NCI-H345 (cell line): ENCODE results near the gene PRKN.

ENCODE experiments used
- DNase-seq: peaks from one replicate; lab custom pipeline; 2025; lab: John Stamatoyannopoulos, UW

PRKN gene

DNA sequence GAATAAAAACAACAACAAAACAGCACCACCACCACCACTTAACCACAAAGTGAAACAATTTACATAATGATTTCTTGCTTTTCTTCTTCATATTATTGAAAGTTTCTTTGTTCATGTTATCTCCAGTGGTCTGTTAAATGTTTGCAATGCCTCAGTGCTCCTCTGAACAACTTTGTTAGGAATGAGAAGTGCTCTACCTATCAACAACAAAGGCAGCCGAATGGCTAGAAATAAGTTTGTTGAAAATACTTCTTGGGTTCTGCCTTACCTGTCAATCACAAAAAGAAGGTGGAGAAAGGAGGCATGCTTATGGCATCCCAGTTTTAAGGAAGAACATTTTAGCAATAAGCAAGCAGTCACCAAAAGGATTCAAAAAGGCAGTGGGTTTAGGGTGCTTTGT, 490.2 kb downstream of the PRKN start:
- no peak for DNase-seq

DNA sequence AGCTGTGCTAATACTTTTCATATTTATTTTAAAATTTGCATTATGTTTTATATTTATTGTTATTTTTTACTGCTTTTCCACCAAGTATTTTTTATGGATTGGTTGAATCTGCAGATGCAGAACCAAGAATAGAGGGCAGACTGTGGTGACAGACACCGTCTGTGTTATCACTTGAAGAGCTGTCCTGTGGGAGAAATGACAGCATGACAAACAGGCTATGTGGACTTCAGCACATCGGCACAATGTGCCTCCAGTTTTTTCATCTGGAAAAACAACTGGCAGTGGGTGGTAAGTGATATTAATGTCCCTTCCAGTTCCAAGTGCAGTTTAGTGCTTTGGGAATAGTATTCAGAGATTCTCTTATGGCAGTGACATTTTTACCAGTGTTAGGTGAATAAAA, 492.9 kb downstream of the PRKN start:
- DNase-seq = no peak

- DNase-seq = no peak
Measured at GRCh38 chr6:162230147-162230752, 497.3 kb downstream of the PRKN start.

GRCh38 chr6:162229093-162229492, 498.5 kb downstream of the PRKN start:
- DNase-seq = no peak

DNA sequence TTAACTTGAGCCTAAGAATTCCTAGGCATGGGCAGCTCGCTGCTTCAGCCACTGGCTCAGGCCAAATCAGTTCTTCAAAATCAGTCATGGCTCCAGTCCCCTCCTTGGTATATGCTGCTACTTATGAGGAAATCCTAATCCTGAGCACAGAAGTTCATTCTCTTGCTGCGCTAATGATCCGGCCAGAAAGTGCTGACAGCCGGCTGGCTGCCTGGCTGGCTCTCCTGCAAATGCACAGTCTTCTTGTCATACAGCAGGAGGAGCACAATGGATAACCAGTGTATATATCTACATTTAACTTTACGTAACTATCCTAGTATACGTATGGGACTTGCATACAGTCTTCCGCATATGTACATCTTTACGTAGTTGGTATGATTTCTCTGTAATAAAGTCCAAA, 500.8 kb downstream of the PRKN start:
- no peak for DNase-seq

DNA sequence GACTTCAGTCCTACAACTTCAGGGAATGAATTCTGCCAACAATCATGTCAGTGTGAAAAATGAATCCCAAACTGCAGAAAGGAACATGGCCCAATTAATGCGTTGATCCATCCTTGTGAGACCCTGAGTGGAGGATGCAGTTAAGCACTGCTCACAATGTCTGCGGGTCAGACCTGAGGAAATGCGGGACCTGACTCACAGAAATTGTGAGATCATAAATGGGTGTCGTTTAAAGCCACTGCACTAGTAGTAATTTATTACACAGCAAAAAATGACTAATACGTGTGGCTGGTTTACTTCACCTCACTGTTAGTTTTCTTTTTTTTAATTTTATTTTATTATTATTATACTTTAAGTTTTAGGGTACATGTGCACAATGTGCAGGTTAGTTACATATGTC, 505.0 kb downstream of the PRKN start:
- no peak for DNase-seq

- DNase-seq = no peak
Measured at GRCh38 chr6:162220876-162221275, 506.7 kb downstream of the PRKN start.

GRCh38 chr6:162219266-162219665, 508.3 kb downstream of the PRKN start:
- DNase-seq = no peak

GRCh38 chr6:162217811-162218493, 509.6 kb downstream of the PRKN start:
- no peak for DNase-seq

GRCh38 chr6:162217058-162217457, 510.5 kb downstream of the PRKN start:
- no peak for DNase-seq

DNA sequence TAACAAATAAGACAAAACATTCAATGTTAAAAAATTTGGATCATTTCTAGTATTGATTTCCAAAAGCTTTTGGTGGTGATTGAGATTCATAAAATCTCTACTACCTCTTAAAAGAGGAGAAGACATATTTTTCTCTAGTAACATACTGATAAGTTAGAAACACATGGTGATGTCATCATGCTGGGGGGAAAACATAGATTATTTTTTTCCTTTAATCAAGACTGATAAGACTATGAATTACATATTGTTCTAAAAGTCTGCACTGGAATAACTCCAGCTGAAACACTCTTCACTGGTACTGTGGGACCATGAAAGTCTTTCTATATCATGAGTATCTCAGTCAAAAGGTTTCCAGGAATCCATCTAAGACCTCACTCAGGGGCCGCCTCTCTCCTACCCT, 515.8 kb downstream of the PRKN start:
- no peak for DNase-seq

DNA sequence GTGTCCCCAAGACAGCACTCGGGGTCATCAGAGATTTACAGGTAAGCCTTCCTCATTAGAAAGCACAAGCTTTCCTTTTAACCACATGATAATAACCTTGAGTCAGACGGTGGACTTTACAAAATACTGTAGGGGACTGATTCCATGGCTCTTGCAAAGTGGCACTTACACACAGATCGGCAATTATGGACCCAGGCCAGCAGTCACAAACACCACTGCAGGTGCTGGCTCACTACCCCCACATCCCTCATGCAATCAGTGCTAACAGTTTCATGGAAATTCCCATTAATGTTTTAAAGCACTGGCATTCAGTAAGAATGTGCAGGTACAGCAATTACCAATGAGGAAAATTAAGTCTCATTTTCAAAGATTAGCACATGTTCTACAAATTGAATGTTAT, 516.5 kb downstream of the PRKN start:
- DNase-seq = no peak

- DNase-seq = no peak
Measured at GRCh38 chr6:162203287-162203686, 524.3 kb downstream of the PRKN start.

DNA sequence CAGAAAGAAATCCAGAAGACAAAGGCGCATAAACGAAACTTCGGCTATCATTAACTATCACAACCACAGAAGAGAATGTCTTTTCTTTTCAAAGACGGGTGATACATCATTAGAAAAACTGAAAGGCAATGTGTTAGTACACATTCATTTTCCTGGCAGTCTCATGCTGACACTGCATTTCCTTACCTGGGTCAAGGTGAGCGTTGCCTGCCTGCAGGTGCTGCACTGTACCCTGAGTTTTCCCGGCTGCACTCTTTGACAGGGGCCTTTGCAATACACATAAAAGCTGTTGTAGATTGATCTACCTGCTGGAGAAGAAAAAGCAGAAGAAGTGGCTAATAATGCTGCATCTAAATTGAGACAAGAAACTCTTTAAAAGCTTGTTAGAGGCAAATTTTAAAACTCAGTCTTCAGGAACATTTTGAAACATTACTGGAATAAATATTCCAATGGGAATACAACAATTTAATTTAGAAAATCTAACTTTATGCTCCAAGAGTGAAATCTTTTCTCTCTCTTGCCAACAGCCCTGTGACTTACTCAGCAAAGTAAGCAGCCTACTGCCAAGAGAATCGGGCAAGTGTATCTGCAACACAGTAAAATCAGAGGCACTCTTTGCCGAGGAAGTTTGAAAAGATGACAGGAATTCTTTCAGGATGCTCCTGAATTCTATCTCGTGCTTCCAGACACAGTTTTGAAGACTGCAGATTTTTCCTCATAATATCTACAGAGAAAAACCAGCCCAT, 526.4 kb downstream of the PRKN start:
- DNase-seq = no peak

DNA sequence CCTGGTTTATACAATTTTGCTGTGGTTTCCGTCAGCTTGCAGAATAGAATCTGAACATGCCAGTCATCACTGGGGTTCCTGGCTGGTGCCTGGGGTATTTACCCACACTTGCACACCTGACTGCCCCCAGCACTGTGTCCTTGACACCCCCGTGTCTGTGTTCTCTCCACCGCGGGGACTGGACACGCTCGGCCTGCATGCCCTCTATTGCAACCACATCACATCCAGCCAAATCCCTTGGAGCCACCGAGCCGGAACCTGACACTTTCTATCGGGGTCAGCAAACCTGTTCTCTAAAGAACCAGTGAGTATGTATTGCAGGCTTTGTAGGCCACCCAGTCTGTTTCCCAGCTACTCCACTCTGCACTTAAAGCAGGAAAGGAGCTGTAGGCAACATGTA, 527.5 kb downstream of the PRKN start:
- no peak for DNase-seq

DNA sequence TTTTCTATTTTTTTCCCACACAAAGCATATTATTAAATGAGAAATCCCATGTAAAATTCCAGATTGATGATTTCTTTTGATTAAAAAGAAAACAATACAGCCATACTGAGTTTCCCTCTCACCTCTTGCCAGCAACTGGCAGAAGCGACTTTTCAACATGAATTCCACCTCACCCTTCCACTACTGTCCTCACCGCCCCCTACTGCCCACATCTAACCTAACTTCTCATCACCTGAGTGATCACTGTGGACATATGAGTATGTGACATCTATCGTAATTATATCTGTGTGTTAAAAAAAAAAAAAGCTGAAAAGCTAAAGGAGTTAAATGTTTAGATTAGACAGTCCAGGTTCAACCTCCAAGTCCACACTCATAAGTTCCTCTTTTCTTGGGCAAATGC, 528.6 kb downstream of the PRKN start:
- no peak for DNase-seq

DNA sequence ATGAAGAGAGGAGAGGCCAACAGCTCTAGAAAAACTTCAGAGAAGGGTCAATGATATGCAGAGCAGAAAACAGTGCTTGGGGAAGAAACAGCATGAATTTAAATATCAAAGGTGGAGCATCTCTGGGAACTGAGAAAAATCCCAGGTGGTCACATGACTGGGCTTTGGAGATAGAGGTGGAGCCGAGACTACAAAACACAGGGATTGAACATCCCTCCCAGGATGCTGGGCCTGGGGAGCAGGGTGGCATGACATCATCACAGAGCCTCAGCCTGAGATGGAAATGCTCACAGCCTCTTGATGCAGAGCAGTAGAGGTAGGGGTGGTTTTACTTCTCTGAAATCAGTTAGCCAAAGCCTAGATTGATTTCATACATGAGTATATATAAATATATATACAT, 529.5 kb downstream of the PRKN start:
- no peak for DNase-seq

- DNase-seq = no peak
Measured at GRCh38 chr6:162195441-162195840, 532.1 kb downstream of the PRKN start.

GRCh38 chr6:162190981-162191380, 536.6 kb downstream of the PRKN start:
- DNase-seq = no peak

GRCh38 chr6:162187168-162187935, 540.2 kb downstream of the PRKN start:
- DNase-seq = no peak

DNA sequence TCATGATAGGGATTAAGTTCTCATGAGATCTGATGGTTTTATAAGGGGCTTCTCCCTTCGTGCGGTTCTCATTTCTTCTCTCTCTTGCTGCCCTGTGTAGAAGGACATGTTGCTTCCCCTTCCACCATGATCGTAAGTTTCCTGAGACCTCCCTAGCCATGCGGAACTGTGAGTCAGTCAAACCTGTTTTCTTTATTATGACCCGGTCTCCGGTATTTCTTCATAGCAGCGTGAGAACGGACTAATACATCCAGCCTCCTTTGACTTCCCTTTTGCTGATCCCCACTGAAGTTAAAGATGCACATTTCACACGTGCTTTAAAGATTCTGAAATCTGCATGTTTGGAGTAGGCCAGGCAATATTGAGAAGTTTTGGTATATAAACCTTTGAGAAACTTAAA, 543.1 kb downstream of the PRKN start:
- DNase-seq = no peak

DNA sequence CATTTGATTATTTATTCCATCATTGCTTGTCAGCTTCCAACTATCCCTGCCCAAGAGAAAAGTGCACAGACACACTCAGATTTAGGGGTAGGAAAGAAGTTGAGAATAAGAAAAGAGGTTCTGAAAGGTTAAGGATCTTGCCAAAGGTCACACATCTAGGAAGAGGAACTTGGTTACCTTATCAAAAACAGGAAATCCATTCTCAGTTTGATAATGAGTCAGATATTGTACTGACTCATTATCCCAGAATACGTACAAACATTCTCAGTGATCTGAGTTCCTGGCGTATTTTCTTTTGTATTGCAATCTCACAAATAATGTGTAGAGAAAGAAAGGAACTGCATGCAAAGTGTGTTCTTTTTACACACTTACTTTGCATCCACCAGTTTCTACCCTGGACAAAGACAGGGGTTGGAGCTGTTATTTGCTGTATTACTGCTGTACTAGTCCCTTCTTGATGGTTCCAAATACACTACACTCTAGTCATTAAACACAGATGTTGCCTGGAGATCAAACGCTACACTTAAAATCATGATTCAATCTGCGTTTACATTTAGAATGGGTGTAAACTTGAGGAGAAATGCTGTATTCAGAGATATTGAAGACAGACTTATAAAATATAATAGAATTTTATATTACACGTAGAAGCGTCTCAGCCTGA, 545.7 kb downstream of the PRKN start:
- no peak for DNase-seq
